ENCODE data around the gene HAND2.

Gene HAND2

DNA sequence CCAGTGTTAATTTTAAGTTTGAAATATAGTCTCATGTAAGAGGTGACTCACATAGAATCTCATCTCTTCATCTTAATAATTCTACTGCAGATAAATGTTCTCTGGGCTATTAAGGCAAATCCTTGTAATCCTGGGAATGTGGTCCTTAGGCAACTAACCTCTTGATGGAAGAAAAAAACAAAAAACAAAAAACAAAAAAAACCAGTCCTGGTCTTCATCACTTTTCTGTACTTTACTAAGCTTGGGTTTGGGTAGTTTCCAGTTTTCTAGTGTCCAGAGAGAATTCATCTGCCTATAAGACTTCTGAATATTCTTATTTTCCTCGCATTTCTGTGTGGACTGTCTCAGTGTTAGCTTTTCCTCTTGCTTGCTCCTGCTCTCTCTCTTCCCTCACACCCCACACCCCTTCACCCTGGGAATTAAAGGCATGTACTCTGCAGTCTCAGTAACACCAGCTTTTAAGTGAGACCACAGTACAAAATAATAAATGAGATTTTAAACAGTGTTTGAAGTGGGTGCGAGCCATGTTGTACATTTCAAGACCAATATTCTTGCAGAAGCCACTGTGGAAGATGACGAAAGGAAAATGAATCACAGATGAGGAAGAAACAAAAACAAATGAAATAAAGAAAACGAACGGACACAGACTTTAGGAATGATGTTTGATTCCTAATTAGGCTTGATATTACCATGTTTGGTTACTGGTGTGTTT lies 51.7 kb downstream of the HAND2 start:
- no peak overlapping the region for H3K4me3 ChIP-seq (replicated peaks; ENCODE audit: low read depth, low read length)
- no peak for DNase-seq (ENCODE audit: low read depth)
- TF ChIP-seq, protein P1, sequence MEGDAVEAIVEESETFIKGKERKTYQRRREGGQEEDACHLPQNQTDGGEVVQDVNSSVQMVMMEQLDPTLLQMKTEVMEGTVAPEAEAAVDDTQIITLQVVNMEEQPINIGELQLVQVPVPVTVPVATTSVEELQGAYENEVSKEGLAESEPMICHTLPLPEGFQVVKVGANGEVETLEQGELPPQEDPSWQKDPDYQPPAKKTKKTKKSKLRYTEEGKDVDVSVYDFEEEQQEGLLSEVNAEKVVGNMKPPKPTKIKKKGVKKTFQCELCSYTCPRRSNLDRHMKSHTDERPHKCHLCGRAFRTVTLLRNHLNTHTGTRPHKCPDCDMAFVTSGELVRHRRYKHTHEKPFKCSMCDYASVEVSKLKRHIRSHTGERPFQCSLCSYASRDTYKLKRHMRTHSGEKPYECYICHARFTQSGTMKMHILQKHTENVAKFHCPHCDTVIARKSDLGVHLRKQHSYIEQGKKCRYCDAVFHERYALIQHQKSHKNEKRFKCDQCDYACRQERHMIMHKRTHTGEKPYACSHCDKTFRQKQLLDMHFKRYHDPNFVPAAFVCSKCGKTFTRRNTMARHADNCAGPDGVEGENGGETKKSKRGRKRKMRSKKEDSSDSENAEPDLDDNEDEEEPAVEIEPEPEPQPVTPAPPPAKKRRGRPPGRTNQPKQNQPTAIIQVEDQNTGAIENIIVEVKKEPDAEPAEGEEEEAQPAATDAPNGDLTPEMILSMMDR (IDR thresholded peaks at IDR 0.05; ENCODE audit: low read length, missing control alignments): no peak

DNA sequence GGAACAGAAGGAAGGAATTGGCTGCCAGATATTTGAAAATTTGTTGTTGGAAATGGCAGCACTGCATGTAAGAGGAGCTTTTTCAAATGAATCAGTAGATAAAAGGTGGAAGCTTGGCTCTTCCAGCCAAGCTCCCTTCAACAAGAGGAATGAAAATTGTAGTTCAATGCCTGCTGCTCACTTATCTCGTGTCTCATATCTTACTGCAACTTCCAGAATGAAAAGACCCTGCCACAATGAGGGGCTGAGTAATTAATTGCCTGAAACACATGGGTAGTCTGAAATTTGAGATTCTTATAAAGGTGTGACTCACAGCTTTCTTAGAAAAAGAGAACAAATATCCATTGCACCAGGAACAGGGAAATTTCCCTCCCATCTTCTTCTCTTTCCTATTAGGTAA lies 53.0 kb downstream of the HAND2 start:
- TF ChIP-seq, protein P1 (IDR thresholded peaks at IDR 0.05; ENCODE audit: low read length, missing control alignments): no peak
- H3K4me3 ChIP-seq (replicated peaks; ENCODE audit: low read depth, low read length): no peak overlapping the region
- DNase-seq (ENCODE audit: low read depth): no peak

Measured in fibroblast of pulmonary artery (primary cell).